Measurements from ENCODE around the gene EVX2.
A peak's percentile ranks its signal among the peaks of the same experiment; 100 is the strongest.

The EVX2 gene

GRCh38 chr2:176082824-176083751, 674 bp downstream of the EVX2 start:
- no peak for DNase-seq (ENCODE audit: low spot score)

DNA sequence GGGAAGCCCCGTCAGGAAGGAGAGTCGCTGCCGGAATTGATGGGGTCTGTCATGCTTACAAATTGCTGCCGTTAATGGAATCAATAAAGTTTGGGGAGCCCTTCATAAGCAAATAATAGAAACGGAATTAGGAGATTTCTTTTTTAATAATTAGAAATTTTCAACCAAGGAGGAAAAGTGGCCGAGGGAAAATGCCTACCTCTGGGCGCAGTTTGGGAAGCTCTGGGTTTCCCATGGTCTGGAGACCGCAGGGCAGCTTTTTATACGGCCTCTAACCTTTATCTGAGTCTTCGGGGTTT, 1.3 kb downstream of the EVX2 start:
- no peak for DNase-seq (ENCODE audit: low spot score)

DNA sequence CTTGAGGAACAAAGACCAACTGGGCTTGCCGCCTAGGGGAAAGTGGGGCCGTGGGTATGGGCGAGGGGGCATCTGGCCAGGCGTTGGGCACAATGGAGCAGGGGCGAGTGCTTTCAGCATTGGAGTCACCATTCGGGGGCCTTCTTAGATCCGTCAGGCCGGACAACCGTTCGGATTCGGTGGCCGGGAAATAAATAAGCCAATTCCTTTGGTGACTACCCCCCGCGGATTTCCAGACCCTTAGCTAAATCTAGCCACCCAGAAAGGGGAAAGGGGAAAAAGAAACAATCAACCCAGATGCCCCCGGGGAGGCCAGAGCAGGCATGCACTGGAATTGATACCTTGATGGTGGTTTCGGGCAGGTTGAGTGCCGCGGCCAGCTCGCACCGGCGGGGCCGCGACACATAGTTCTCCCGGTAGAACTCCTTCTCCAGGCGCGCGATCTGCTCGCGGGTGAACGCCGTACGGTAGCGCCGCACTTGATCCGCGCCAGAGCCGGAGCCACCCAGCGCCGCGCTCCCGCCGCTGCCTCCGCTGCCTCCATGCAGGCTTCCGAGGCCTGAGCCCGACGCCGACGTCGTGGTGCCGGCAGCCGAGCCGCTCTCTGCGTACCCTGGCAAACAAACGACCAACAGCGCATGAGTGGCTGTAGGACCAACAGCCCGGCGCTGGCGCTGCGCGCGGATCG, 1.8 kb downstream of the EVX2 start:
- DNase-seq (ENCODE audit: low spot score), result no peak

DNA sequence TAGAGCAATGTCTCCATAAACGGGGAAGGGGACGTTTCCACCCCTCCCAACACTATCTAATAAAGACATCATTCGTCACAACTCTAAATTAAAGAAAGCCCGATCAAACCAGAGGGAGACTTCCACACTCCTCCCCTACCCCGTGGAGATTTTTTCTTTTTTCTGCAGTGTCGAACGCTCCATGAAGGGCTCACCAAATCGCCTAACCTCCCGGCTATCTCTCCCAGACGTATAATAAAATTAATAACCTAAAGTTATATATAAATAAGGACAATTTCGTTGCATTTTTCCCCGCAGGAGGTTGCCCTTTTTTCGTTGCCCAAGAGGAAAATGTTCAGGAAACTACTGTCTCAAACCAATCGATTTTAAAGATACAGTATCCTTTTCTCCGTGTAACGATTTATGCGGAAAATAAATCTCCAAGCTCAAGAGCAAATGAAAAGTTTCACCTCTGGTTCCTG, 2.4 kb downstream of the EVX2 start:
- no peak for DNase-seq (ENCODE audit: low spot score)

- no peak for DNase-seq (ENCODE audit: low spot score)
Observed at GRCh38 chr2:176080540-176081375, 3.0 kb downstream of the EVX2 start.

DNA sequence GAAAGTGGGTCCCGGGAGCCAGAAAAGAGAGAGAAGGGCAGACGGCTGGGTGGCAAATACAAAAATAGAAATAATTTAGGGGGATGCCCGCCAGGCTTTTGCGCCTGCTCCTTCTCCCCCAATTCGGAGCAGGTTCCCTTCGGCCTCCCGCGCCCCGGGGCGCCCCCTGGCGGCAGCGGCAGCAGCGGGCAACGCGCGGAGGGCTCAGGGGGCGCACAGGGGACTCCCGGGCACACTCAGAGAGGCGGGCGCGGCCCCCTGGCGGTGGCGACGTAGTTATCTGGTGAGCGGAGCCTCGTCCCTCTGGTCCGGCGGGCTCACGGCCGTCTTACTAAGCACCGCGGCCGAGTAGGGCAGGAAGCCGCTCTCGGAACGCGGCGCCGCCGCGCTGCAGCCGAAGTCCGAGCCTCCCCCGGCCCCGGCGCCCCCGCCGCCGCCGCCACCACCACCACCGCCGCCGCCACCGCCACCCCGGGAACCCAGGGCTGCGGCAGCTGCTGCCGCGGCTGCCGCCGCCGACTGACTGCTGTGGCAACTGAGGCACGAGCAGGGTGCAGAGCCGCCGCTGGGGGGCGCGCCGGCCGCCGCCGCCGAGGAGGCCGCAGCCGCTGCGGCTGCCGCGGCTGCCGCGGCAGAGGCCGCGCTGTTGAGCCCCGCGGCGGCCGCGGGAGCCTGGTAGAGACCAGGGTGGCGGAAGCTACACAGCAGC, 3.8 kb downstream of the EVX2 start:
- DNase-seq (ENCODE audit: low spot score), result peak; percentile 58

- no peak for DNase-seq (ENCODE audit: low spot score)
Observed at GRCh38 chr2:176079285-176079830, 4.4 kb downstream of the EVX2 start.

DNA sequence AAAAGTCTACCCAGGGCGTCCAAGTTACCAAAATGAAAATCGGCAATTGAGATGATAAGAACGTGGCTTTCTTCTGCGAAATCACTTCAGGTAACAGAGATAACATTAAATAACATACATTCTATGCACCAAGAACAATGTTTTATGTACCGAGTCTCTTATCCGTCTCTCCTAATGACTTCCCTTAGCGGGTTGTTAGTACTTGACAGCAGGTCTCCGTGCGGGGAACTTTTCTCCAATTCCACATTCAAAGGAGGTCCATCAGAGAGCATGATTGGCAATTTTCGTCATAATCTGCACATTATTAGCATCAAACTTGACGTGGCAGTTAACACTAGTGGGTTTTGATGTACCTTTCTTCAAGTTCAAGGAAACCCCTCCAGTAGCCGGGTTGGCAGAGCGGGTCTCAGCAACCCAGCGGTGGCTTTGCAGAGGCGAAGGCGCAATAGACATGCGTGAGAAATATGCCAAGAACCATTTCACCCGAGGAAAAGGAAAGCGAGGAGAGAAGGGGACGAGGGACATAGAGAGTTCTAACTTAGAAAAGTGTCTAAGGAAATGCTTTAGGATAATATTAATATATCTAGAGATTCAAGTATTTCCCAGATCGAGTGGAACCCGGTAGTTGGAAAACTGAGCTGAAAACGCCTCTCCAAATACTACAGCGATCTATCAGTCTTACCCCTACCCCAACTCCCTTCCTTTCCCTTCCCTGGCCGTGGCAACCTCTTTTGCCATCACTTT, 5.0 kb downstream of the EVX2 start:
- no peak for DNase-seq (ENCODE audit: low spot score)

DNA sequence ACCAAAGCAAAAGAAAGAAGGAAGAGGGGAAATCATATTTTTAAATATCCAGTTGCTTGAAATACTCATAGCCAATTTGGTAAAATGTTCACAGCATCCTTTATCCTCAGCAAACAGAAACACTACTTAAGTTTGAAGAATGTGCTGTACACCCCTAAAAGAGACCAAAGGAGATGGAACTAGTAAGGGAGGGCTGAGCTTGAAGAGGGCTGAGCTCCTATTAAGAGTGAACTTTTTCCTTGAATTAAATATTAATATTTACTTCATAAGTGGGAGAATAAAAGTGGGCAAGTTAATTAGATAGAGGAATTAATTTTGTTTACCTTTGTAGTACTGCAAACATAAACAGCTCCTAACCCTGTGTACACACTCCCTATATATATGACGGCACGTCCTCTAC, 7.0 kb downstream of the EVX2 start:
- DNase-seq (ENCODE audit: low spot score), result no peak

GRCh38 chr2:176076063-176076462, 7.7 kb downstream of the EVX2 start:
- DNase-seq (ENCODE audit: low spot score), result no peak

- DNase-seq (ENCODE audit: low spot score), result no peak
Observed at GRCh38 chr2:176075481-176075880, 8.3 kb downstream of the EVX2 start.

DNA sequence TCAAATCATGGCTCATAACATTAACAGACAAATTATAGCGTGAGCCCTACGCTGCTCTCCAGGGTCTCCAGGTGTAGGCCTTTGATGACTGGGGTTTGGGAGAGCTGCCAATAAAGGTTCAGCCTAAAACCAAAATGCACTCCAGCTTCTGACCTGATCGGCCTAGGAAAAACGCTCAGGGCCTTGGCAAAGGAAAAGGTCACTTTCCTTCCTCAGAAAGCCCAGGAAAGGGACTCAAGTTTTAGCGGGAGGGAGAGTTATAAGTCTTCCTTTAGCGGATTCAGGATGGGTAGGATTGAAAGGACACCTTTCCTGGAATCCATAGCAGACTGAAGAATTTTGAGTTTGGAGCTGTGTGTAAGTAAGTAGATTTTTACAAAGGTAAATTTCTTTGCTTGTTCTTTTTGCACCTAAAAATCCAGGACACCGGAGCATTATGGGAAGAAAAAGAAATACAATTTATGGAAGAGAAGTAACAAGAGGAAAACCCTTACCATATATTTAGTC, 8.8 kb downstream of the EVX2 start:
- no peak for DNase-seq (ENCODE audit: low spot score)

DNA sequence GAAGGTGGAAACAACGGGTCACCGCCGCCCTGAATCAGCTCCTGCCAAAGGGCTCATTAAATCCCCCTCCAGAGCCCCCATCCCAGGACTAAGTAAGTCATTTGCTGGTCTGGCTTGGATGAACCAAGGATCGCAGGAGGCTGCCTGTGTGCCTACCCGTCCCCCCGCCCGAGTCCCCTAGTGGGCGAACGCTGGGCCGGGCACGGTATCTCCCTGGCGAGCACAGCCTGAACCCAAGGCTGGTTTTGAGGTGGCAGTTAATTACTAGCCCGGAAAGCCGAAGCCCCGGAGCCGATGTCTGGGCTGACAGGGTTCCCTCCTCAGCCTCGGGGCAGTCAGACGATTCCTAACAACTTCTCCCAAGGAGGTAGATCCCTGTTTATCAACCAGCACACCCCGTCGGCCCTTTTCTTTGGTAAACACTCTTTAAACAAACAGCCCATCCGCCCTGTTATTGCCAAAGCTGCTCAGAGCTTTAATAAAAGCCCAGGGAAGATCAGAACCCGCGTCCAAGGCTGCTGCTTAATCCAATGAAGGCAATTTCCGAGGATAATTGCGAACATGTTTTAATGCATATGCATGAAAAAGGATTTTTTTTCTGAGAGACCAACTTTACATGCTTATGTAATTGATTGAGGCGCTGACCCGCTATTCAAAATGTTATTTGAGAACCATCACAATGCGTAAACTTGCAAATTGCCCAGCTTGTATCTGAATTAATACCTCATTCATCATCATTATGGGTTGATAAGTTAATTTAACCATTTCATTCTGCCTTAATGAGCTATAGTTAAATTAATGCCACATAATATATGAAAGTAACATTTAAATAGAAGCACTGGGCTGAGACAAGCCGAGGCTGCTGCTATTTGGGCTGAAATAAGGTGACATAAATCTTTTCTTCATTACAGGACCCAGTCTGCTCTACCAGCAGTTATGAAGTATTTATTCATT, 10.5 kb downstream of the EVX2 start:
- no peak for DNase-seq (ENCODE audit: low spot score)

- no peak for DNase-seq (ENCODE audit: low spot score)
Observed at GRCh38 chr2:176072292-176072669, 11.5 kb downstream of the EVX2 start.

DNA sequence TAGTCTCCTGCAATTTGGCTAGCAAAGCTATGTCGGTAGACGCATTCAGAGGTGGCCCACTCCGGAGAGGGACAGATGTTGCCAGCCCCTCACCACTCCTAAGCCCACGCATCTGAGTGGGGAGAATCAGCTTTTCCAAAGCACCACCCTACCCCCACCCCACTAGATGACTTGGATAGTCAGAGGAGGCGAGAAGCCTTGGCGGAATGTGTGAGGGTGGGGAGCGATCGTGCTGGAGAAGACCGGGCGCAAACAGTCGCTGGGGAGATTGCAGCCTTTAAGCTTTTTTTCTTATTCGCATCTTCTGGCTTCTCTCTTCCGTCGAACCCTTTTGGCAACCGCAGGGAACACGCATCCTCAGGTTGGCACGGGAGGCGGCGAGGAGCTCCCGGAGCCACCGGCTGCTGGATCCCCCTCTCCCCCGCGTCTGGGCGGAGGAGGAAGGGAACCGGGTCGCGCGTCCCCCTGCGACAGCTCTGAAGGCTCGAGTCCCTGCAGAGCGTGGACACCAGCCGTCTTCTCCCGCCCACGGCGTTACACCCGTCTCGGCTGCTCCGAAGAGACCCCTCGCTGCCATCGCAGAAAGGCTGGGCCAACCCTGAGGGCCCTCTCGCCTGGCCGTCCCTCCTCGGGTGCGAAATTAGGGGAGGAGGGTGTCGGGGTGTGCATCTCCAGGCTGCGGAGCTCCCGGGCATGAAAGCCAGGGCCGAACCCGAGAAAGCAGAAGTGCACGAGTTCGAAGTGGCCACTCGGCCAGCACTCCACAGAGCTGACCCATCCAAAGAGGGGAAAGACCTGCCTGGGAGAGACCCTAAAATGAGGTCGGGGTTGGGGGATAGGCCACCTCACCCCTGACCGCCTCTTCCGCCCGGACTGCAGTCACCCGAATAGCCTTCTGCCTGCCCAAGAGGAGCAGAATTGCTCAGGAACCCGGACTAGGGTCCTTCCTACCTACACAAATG, 12.2 kb downstream of the EVX2 start:
- DNase-seq (ENCODE audit: low spot score), result no peak

DNA sequence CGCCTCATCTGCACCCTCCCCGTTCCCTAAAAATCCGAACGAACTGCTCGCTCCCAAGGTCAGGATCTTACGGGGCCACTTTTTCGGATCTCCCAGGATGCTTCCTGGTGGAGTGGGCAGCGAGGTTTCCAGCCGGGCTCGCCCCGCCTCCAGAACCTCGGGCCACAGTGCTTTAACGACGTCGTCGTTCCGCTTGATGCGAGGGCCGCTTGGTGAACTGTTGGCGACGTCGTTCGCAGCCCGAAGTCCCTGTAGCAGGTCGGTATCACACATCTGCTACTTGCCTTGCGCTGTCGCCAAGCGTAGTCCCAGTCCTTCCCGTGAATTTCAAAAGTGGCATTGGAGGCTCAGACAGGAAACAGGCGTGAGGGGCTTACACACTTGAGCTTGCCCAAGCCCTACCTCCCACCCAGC, 15.3 kb downstream of the EVX2 start:
- no peak for DNase-seq (ENCODE audit: low spot score)

DNA sequence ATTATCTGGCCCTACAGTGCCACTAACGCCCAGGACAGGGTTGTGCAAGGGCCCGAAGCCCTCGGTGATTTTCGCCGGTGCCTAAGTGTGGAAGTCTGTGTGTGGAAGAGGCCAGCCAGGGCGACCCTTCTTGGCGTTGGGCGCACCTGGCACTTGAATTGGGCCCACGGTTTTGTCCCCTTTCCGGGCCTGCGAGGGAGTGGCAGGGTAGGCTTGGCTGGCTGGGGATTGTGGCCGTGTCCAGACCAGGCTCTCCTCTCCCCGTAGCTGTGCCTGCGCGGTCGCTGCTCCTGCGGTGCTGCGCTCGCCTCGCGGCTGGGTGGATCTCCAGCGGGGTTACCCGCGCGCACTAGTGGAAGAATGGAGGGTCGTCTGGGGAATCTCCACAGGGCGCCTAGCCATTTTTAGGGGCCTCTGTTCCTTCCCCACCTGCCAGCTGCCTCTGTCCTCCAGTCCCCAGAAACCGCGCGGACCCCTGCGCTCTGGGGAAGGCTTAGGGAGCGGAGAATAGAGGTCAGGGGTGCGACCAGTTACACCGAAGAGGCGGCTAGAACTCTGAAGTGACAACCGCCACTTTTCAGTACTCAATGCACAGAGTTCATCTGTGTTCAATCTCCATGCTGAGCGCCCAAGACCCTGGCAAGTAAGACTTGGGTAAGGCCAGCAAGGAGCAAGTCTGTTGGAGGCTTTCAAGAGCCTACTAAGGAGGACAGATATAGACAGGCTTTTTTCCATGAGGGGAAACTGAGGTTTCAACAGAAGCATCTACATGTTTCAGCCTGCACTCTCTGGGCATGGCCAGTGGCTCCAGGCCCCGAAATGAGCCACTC, 16.0 kb downstream of the EVX2 start:
- no peak for DNase-seq (ENCODE audit: low spot score)
